Fibroblast of gingiva (primary cell): Measurements from ENCODE around the gene VANGL2.

Experiments
- DNase-seq: peaks from one replicate; pipeline ENCODE4 v3.0.0-alpha.2; 2011; ENCODE audit warnings: low read depth

Gene VANGL2

GRCh38 chr1:160428655-160429054 lies 28.3 kb downstream of the VANGL2 start:
- peak; percentile 8 for DNase-seq

- DNase-seq = no peak
These were observed 28.8 kb downstream of the VANGL2 start for GRCh38 chr1:160429125-160429561.

- no peak for DNase-seq
These were observed 29.6 kb downstream of the VANGL2 start for GRCh38 chr1:160429702-160430535.

- DNase-seq = no peak
These were observed 30.6 kb downstream of the VANGL2 start for GRCh38 chr1:160431006-160431405.

GRCh38 chr1:160431571-160431970 lies 31.2 kb downstream of the VANGL2 start:
- no peak for DNase-seq

- DNase-seq = no peak
These were observed 32.0 kb downstream of the VANGL2 start for GRCh38 chr1:160432371-160432786.

- no peak for DNase-seq
These were observed 36.6 kb downstream of the VANGL2 start for GRCh38 chr1:160436966-160437365.

GRCh38 chr1:160437432-160438316 lies 37.3 kb downstream of the VANGL2 start:
- DNase-seq = no peak

- DNase-seq = no peak
These were observed 38.1 kb downstream of the VANGL2 start for GRCh38 chr1:160438317-160438918.

GRCh38 chr1:160438935-160439334 lies 38.6 kb downstream of the VANGL2 start:
- DNase-seq = no peak

GRCh38 chr1:160439718-160440117 lies 39.4 kb downstream of the VANGL2 start:
- no peak for DNase-seq

GRCh38 chr1:160446945-160447600 lies 46.7 kb downstream of the VANGL2 start:
- no peak for DNase-seq

GRCh38 chr1:160449494-160449893 lies 49.1 kb downstream of the VANGL2 start:
- DNase-seq = no peak

GRCh38 chr1:160451119-160451858 lies 50.9 kb downstream of the VANGL2 start:
- DNase-seq = no peak

- DNase-seq = no peak
These were observed 51.5 kb downstream of the VANGL2 start for GRCh38 chr1:160451859-160452232.

GRCh38 chr1:160453443-160453842 lies 53.1 kb downstream of the VANGL2 start:
- DNase-seq = no peak

- no peak for DNase-seq
These were observed 54.2 kb downstream of the VANGL2 start for GRCh38 chr1:160454371-160455152.

GRCh38 chr1:160455153-160455517 lies 54.8 kb downstream of the VANGL2 start:
- DNase-seq = no peak

- no peak for DNase-seq
These were observed 58.7 kb downstream of the VANGL2 start for GRCh38 chr1:160459056-160459455.

GRCh38 chr1:160459687-160460086 lies 59.3 kb downstream of the VANGL2 start:
- no peak for DNase-seq

- DNase-seq = no peak
These were observed 59.9 kb downstream of the VANGL2 start for GRCh38 chr1:160460214-160460642.
